Forelimb muscle (tissue), 1 donor: ENCODE results near the gene ZNF521. TPM values are rescaled to one million over a fixed set of nuclear protein-coding genes. Genes with fewer than 3 reads are reported as not detected.

Experiments
- DNase-seq: peaks from one replicate; pipeline ENCODE4 v3.0.0-alpha.2; 2013; ENCODE audit warnings: low read depth
- polyA plus RNA-seq: library from polyadenylated mRNA; unstranded; fragments of 120-200 nt; gene quantifications from one replicate; pipeline ENCODE4 v1.2.1, GENCODE V29; 2013; ENCODE audit not compliant: insufficient read length

ZNF521 gene
- polyA plus RNA-seq: 43.7 TPM

DNA sequence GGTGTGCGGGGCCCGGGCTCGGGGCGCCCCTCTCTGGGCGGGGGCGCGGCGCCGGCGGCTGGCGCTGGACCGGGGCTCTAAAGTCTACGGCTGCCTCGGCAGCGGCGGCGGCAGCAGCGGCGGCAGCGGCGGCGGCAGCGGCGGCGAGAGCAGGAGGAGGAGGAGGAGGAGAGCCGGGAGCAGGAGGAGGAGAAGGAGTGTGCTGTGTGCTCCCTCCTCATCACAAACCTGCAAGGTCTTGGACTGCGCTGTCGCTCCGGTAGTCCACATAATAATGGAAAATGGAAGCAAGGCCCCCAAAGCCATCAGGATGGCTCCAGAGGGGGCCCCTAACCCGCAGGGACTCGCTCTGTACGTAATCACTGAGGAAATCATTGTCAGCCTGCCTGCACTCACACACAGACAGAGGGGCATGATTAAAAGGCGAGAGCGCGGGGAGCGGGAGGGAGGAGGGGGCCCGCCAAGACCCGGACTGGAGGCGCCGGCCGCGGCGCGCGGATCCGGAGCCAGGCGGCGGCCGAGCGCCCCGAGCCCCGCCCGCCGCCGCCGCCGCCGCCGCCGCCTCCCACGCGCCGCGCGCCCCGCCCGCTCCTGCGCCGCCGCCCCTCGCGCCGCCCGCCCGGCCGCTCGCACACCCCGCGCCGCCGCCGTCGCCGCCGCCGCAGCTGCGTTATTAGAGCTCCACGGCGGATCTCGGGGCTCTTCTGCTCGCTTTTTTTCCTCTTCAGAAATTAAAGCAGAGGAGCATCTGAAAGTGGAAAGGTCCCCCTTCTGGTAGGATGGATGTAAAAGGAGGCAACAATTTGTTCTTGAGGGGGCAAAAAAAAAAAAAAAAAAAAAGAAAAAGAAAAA is at the start of gene ZNF521:
ZNF521 (minus strand) TSS at position 390 of the 852 bp plus-strand sequence. CDS start 1,220 bp downstream, outside the sequence.
- DNase-seq: peak; percentile 80

DNA sequence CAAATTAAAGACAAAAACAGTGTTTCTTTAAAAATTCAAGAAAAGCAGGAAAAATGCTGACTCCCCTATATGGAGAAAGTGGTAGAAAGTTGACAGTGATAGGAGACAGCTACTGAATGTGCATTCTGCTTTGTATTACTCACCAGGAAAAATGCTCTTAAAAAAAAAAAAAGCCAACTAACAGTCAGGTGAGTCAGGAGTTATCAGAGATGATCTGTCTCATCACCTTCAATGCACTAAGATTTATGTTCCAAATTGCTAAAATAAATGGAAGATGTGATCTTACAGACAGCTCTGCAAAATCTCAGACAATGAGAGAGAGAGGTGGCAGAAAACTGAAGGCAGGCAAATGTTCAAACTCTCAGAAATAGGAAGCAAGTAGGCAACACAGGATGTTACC is 47.6 kb upstream of the ZNF521 start:
- DNase-seq: no peak

DNA sequence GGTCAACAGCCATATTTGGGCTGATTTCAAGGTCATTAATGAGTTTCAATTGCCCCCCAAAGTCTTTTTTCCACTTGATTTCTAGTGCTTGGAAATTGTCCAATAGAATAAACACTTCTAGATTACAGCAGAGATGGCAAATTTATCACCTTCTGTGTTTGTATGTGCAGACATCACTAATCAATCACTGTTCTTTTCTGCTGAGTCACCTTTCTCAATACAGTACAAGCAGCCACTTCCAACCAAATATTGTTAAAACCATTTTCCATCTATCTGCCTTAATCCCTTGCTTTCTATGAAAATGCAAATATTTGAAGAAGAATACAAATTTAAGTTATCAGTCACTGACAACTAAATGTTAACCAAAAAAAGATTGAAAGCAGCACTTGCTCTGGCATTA is 40.2 kb upstream of the ZNF521 start:
- DNase-seq: no peak

- no peak for DNase-seq
Observed at GRCh38 chr18:25373432-25374179, 21.6 kb upstream of the ZNF521 start.

GRCh38 chr18:25370391-25370790 is 18.4 kb upstream of the ZNF521 start:
- no peak for DNase-seq

- no peak for DNase-seq
Observed at GRCh38 chr18:25365242-25365641, 13.3 kb upstream of the ZNF521 start.

DNA sequence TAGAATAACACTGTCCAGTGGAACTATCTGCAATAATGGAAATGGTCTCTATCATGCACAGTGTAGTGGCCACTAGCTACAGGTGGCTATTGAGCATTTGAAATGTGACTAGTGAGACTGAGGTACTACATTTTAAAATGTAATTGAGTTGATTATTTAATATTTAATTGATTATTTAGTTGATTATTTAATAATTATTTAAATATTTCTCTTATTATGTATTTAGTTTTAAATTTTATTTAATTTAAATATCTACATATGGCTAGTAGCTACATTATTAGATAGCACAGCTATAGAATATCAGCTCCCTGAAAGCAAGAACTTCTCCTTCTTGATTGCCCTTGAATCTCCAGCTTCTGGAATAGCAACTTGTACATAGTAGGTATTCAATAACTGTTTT is 12.8 kb upstream of the ZNF521 start:
- no peak for DNase-seq

DNA sequence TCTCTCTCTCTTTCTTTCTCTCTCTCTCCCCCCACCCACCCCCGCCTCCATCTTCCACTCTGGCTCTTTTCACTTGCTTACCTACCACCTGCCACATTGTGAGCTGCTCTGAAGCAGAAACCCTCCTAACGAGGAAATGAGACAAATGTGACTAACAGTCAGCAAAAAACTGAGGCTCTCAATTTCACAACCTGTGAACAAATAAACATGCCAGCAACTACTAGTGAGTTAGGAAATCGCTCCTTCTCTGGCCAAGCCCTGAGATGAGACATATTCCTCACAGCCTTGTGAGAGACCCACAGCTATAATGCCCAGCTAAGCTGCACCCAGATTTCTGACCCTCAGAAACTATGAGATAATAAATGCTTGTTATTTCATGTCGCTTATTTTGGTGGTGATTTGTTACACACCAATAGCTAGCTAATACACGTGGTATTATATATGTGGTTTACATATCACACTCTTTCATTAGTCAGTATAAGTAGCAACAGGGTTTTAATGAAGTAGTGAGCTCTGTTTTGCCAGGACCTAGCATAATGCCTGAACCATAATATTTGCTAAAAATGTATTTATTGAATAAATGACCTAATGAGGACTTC is 8.4 kb upstream of the ZNF521 start:
- no peak for DNase-seq

- DNase-seq: no peak
Observed at GRCh38 chr18:25353080-25353479, 1.1 kb upstream of the ZNF521 start.

GRCh38 chr18:25352629-25353005 is 651 bp upstream of the ZNF521 start:
- DNase-seq: no peak

GRCh38 chr18:25351280-25351775 is 638 bp downstream of the ZNF521 start:
- no peak for DNase-seq

DNA sequence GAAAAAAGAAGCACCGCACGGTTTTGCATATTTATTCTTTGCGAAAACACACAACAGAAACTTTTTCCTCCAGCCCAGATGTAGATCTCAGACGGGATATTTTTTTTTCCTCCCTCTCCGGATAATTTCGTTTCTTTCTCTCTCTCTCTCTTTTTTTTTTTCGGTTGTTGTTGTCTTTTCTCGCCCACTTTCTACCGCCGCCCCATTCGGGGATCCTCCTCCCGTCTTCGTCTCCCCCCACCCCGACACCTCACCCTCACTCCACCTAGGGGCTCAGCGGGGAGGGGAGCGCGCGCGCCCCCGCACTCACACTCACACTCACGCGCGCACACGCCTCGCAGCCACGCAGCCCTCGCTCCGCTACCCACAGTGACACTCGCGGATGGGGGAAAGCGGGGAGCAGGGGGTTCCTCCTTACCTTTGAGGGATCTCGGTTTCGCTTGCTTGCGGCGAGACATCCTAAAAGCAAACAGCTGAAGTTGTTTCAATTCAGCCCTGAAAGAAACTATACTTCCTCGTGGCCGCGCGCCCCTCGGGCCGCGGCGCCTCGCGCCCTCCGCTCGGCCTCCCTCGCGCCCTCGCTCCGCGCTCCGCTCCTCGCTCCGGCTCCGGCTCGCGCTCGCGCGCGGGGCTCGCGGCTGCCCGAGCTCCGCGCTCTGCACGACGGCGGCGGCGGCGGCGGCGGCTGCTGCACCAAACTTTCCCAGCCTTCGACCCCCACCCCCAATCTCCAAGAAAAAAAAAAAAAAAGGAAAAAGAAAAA is 1.3 kb downstream of the ZNF521 start:
- DNase-seq: no peak

- no peak for DNase-seq
Observed at GRCh38 chr18:25349926-25350487, 2.0 kb downstream of the ZNF521 start.

DNA sequence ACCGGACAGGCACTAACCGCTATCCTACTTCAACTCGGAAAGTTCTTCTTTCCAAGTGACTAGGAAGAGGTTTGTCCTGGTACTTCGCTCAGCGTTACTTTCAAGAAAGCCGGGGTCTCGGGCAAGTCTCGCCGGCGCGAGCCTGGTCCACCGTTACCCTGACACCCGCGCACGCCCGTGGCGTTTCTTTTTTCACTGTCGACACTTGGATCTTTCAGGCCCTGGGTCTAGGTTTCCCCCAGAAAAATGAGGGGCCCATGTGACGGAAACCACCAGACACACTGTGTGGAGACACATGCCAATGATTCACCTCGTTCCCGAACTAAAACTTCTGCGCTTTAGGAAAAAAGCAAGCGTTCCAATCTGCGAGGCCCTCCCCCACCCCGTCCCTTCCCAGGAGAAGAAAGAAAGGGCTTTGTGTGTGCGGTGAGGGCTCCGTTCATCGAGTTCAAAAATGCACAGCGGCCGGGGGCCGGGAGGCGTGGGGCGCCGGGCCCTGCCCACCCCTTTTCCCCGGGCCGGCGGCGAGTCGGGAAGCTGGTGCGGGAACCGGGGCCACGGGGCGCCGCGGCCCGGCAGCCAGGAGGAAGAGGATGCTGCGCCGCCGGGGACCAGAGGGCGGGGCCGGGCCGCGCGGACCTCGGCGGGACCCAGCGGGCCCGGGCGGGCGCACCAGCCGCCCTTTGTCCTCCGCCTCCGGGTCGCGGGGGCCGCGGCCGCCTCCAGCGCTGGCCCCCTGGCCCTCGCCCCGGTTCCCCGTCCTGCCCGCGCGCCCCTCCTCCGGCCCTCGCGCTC is 2.6 kb downstream of the ZNF521 start:
- no peak for DNase-seq

DNA sequence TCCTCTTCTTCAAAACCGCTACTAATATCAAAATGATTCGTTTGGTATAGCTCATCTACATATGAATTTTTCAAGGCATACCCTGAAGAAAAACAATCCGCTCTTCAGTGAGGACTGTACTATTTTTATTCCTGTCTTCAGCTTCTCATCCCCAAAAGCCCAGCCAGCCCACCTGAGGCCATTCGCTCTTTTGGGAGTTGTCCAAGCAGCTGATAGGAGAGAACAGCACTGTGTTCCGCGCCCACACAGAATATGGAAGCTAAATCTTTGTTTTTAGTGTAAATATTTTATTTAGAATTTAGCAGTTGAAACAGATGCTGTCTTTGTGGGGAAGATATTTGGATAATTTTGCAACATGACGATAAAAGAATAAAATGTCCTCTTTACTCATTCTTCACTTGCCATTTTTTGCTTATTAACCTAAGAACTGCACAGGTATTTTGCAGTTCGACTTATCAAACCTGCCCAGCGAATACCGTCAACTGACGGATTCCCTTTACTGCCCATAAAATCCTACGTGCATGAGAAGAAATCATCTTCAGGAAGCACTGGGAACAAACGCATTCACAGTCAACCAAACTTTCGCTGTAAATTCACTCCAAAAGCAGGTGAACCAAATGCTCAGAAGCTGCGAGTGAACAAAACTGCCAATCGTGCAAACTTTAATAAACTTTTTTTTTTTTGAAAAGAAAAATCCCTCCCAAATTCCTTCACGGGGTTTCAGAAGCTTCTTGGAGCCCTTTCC is 3.4 kb downstream of the ZNF521 start:
- DNase-seq: no peak

DNA sequence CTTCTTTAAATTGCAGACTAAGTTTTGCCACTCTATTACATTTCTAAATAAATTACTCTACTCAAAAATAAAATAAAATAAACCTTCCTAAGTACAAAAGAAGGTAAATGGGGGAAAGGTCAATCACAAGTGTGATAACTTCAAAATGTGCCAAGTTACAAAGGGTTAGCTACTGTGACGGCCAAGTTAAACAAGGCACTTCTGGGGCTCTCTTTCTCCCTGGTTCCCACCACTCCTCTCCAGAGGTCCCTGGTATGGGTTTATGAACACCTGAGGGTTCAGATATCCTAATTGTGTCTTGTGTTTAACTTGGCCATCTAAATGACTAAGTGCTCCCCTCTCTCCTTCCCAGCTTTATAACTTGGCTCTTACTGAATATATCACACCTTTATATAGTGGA is 5.4 kb downstream of the ZNF521 start:
- no peak for DNase-seq

GRCh38 chr18:25345081-25345866 is 6.7 kb downstream of the ZNF521 start:
- DNase-seq: no peak

DNA sequence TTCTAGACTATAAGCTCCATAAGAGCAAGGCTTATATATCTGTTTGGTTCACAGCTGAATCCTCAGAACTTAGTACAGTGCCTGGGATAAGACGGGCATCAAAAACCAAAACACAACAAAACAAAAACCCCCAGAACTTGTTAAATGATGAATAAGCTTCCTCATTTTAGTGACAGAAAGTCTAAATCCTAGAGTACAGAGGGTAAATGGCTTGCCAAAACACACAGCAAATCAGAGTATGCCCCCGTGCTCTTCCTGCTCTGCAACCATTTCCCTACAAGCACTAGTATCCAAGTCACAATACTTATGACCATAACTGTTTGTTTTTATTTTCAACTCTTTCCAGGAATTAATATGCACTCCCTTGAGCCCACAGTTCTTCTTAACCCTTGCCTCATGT is 10.1 kb downstream of the ZNF521 start:
- no peak for DNase-seq

GRCh38 chr18:25340762-25341161 is 11.2 kb downstream of the ZNF521 start:
- no peak for DNase-seq
